Stomach (tissue), 9 donors: ENCODE data around the gene SECISBP2. TPM values are rescaled to one million over a fixed set of nuclear protein-coding genes. Genes with fewer than 3 reads are reported as not detected.

Experiments
- DNase-seq, 2 donors: peaks; one replicate each; pipeline versions ENCODE4 v3.0.0 to v3.0.0-alpha.2; 2013 to 2019
- H3K27ac ChIP-seq, 5 donors: fragments of 200-600 bp in 4 of 5; sonication (generic) in 4 of 5; one replicate each; pipeline ENCODE4 v1.5.1; 2013 to 2019; ENCODE audit warnings: mild to moderate bottlenecking in 1 of 5, moderate library complexity in 1 of 5
- H3K27me3 ChIP-seq, 3 donors: fragments of 200-600 bp; sonication (generic); one replicate each; pipeline ENCODE4 v1.5.1; 2017 to 2019; ENCODE audit warnings: mixed run types in 1 of 3
- H3K36me3 ChIP-seq, 4 donors: fragments of 200-600 bp; sonication (generic); 1 replicate in 3 of 4; 2 replicates in 1 of 4; pipeline ENCODE4 v1.5.1; 2016 to 2019
- H3K4me1 ChIP-seq, 4 donors: fragments of 200-600 bp; sonication (generic); one replicate each; pipeline ENCODE4 v1.5.1; 2016 to 2019
- H3K4me3 ChIP-seq, 4 donors: fragments of 200-600 bp; sonication (generic) in 3 of 4; one replicate each; pipeline ENCODE4 v1.5.1; 2016 to 2019; ENCODE audit warnings: mild to moderate bottlenecking in 1 of 4
- H3K9me3 ChIP-seq, 4 donors: fragments of 200-600 bp; sonication (generic); one replicate each; pipeline ENCODE4 v1.5.1; 2016 to 2019
- EP300 ChIP-seq: sonication (generic); formaldehyde crosslinking; IDR thresholded peaks from one replicate; pipeline ENCODE4 v1.6.1; 2017; ENCODE audit warnings: antibody characterized with exemption
- POLR2A ChIP-seq, 4 donors: fragments of 450-650 bp; IDR thresholded peaks; one replicate each; pipeline ENCODE4 v1.6.1; 2016; ENCODE audit warnings: antibody characterized with exemption in 4 of 4, control low read depth in 2 of 4, mild to moderate bottlenecking in 1 of 4, moderate library complexity in 1 of 4
- POLR2AphosphoS5 ChIP-seq, 3 donors: sonication (generic); formaldehyde crosslinking; IDR thresholded peaks; one replicate each; pipeline ENCODE4 v1.6.1; 2016; ENCODE audit warnings: antibody characterized with exemption in 3 of 3
- WGBS, 5 donors: extraction: QIAGEN DNeasy Blood & Tissue Kit in 3 of 5; methylation state at CpG; one replicate each; pipeline versions ENCODE4 v1.1.5 to v1.1.7; 2013 to 2018; 5-methylcytosine and 5-hydroxymethylcytosine counted together
- intact Hi-C: fragments of 100-400 bp; cut with DNase I; formaldehyde crosslinking; loops from one replicate; pipeline ENCODE4 v1.15.1; 2023; ENCODE audit warnings: low total_unique reads
- polyA plus RNA-seq, 3 donors: library from polyadenylated mRNA; stranded (reverse); fragments of 200-250 nt; gene quantifications; one replicate each; pipeline ENCODE4 v1.2.3, GENCODE V29; 2013
- total RNA-seq, 5 donors: library from RNA; depleted of rRNA; stranded (reverse); fragments of >200 nt; gene quantifications; one replicate each; pipeline versions ENCODE4 v1.1.0 to v1.2.3, GENCODE V29; 2014 to 2016
- TF ChIP-seq, protein P1 (sequence below), 7 experiments: fragments of 450-650 bp in 4 of 7; fragments of 200-600 bp in 3 of 7; sonication (generic) in 3 of 7; IDR thresholded peaks; one replicate each; pipeline ENCODE4 v1.5.1; 2016 to 2019; ENCODE audit warnings: antibody characterized with exemption in 7 of 7, control low read depth in 2 of 7, mild to moderate bottlenecking in 1 of 7
- donor health status: healthy with polysubstance abuse.
- donor health status: Bipolar disorder and iron deficiency.
- donor health status: healthy.

The SECISBP2 gene
- total and polyA plus RNA-seq, 8 donors: 18.1 to 136 (median 70.3) TPM

DNA sequence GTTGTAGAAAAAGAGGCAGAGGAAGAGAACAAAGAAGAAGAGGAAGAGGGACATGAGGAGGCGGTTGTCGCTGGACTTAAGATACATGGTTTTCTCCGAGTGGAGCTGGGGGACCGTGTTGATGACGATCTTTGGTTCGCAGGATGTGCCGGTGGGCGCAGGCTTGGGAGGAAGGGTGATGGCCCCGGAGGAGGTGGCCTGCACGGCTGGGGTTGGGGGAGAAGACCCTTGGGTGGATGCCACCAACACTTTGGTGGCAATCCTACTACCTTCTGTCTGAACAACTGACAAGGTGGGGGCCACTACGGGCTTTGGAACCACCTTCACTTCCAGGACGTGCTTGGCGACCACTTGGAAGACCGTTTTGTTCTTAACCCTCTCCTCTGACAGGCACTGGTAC, 60.7 kb downstream of the SECISBP2 start:
- Histone ChIP-seq H3K4me3 (no peak overlapping the region), H3K4me1 (peaks cover 0 to 11% (median 3%) of the 10 kb centered on the region in 4 donors), H3K27ac (peak overlapping the region in 2 of 5 donors; percentile 8 to 23), H3K36me3 (peaks cover 32 to 81% (median 72%) of the 10 kb centered on the region in 4 donors), H3K27me3 (no peaks in the 10 kb centered on the region), H3K9me3 (no peaks in the 10 kb centered on the region)
- WGBS, 5 donors: 93 to 98% (median 96%) methylated on average over 14 of the region's 14 CpGs
- no peak for TF ChIP-seq POLR2AphosphoS5 (IDR thresholded peaks at IDR 0.05)
- TF ChIP-seq EP300: no peak
- TF ChIP-seq, protein P1, sequence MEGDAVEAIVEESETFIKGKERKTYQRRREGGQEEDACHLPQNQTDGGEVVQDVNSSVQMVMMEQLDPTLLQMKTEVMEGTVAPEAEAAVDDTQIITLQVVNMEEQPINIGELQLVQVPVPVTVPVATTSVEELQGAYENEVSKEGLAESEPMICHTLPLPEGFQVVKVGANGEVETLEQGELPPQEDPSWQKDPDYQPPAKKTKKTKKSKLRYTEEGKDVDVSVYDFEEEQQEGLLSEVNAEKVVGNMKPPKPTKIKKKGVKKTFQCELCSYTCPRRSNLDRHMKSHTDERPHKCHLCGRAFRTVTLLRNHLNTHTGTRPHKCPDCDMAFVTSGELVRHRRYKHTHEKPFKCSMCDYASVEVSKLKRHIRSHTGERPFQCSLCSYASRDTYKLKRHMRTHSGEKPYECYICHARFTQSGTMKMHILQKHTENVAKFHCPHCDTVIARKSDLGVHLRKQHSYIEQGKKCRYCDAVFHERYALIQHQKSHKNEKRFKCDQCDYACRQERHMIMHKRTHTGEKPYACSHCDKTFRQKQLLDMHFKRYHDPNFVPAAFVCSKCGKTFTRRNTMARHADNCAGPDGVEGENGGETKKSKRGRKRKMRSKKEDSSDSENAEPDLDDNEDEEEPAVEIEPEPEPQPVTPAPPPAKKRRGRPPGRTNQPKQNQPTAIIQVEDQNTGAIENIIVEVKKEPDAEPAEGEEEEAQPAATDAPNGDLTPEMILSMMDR (IDR thresholded peaks at IDR 0.05): no peak
- TF ChIP-seq POLR2A (IDR thresholded peaks at IDR 0.05): no peak
- DNase-seq: no peak
- intact Hi-C loops: no loop called here

DNA sequence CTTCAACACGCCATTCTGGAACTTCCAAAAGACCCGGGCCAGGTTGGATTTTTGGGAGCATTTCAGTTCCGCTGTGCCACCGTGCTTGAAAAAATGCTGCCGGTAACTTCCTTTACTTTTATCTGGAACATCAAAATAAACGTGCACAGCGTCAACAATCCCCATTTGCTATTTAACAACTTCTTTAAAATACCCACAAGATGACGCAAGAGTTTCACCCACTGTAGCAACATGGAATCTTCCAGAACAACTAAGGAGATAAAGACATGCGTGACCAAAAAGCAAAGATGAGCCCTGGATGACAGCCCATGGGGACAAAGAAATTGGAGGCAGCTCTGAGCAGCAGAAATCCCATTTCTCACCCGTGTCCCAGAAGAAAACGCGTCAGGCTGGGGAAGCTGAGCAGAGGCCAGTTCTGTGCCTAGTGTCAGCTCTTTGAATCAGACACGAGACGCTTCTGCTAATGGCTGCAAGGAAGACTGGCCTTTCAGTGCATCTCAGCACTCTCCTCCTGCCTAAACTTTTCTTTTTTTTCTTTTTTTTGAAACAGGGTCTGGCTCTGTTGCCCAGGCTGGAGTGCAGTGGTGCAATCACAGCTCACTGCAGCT, 61.3 kb downstream of the SECISBP2 start:
- Histone ChIP-seq H3K4me3 (no peak overlapping the region), H3K36me3 (peaks cover 32 to 87% (median 78%) of the 10 kb centered on the region in 4 donors), H3K27ac (peak overlapping the region in 2 of 5 donors; percentile 8 to 23), H3K4me1 (peaks cover 0 to 11% (median 3%) of the 10 kb centered on the region in 4 donors), H3K9me3 (no peaks in the 10 kb centered on the region), H3K27me3 (no peaks in the 10 kb centered on the region)
- no peak for TF ChIP-seq POLR2A (IDR thresholded peaks at IDR 0.05)
- TF ChIP-seq, protein P1 (IDR thresholded peaks at IDR 0.05): no peak
- no peak for TF ChIP-seq POLR2AphosphoS5 (IDR thresholded peaks at IDR 0.05)
- TF ChIP-seq EP300: no peak
- 79 to 90% (median 84%) methylated on average over 14 of the region's 14 CpGs for WGBS, 5 donors
- intact Hi-C loops: no loop called here
- DNase-seq: no peak

DNA sequence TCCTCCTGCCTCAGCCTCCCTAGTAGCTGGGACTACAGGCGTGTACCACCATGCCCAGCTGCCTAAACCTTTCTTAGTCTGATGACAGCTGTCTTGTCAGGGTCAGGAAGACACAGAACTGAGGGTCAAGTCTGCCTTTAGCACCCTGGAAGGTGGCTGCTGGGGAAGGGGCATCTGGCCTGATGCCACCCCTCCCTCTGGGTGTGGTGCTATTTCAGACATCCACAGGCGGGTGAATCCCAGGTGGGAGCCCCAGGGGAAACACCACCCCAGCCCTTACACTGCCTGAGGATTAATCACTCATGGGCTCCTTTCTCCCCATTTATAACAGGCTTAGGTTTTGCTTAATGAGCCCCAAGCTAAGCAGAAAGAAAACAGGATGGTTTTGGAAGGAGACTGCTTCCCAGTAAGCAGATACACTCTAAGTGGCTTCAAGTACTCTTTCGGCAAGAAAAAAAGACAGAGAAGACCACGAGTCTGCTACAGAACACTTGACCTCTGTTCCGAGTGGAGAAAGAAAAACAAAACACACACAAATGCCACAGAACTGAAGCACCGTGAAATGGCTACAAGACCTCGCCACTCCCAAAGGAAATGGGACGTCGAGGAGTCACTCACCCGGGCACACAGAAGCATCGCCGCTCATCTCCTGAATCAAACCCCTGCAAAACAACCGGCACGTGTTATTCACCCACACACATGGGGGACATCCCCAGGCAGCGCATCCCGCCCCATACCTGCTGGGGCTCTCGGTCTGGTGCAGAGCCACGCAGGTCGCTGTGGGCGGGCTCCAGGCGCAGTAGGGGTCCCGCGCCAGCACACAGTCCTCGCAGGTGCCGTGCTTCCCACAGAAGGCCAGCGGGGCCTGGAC, 62.4 kb downstream of the SECISBP2 start:
- no peaks in the 10 kb centered on the region for H3K9me3 ChIP-seq
- WGBS, 5 donors: 87 to 93% (median 91%) methylated on average over 23 to 26 of the region's 26 CpGs
- no peak for TF ChIP-seq EP300
- TF ChIP-seq POLR2A (IDR thresholded peaks at IDR 0.05): no peak
- TF ChIP-seq, protein P1 (IDR thresholded peaks at IDR 0.05): no peak
- TF ChIP-seq POLR2AphosphoS5 (IDR thresholded peaks at IDR 0.05): no peak
- intact Hi-C loops: no loop called here
- peaks cover 0 to 6% (median under 1%) of the 10 kb centered on the region in 4 donors for H3K4me1 ChIP-seq
- DNase-seq: no peak
- H3K4me3 ChIP-seq: no peak overlapping the region
- no peak overlapping the region for H3K27ac ChIP-seq
- peaks cover 39 to 97% (median 88%) of the 10 kb centered on the region in 4 donors for H3K36me3 ChIP-seq
- no peaks in the 10 kb centered on the region for H3K27me3 ChIP-seq

DNA sequence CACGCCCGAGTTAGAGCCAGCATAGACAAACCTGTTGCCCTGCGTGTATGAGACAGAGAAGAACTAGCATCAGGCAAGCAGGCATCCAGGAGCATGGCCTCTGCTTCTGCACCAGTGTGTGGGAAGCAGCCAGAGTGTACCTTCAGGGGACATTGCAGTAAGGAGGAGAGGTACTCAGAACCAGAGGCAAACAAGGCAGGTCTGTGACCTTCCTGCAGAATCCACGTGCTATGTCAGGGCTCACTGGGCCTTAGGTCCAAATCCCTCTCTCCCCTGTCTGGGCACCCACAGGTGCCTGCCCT, 63.0 kb downstream of the SECISBP2 start:
- Histone ChIP-seq H3K4me1 (peaks cover 0 to 6% (median under 1%) of the 10 kb centered on the region in 4 donors), H3K9me3 (no peaks in the 10 kb centered on the region), H3K27me3 (no peaks in the 10 kb centered on the region), H3K4me3 (no peak overlapping the region), H3K36me3 (peaks cover 43 to 99% (median 94%) of the 10 kb centered on the region in 4 donors), H3K27ac (no peak overlapping the region)
- TF ChIP-seq, protein P1 (IDR thresholded peaks at IDR 0.05): no peak
- TF ChIP-seq POLR2A (IDR thresholded peaks at IDR 0.05) (no peak), POLR2AphosphoS5 (IDR thresholded peaks at IDR 0.05) (no peak), EP300 (no peak)
- intact Hi-C loops: no loop called here
- 92 to 100% (median 96%) methylated on average over 4 of the region's 4 CpGs for WGBS, 5 donors
- no peak for DNase-seq
